PFSK-1 (cell line): ENCODE data around the gene ATCAY.

Experiments used
- FOXP2 ChIP-seq: optimal IDR thresholded peaks from 2 replicates; pipeline ENCODE3; 2011; ENCODE audit warnings: borderline replicate concordance, control low read depth, inconsistent platforms; ENCODE audit not compliant: insufficient read depth; ENCODE audit errors: extremely low read length, extremely low read depth
- POLR2AphosphoS5 ChIP-seq: IDR thresholded peaks from 2 replicates; pipeline ENCODE4 v1.6.1; 2012; ENCODE audit warnings: low read depth, mild to moderate bottlenecking, control low read depth, low read length, moderate library complexity

- TF ChIP-seq FOXP2, result no peak
- no peak; the same call in 1 of the 2 replicates for TF ChIP-seq POLR2AphosphoS5
Observed at GRCh38 chr19:3976495-3977241, 96.2 kb downstream of the ATCAY start.
